Ammon's horn (tissue), 1 donor: Measurements from ENCODE around the gene MFGE8.
"Not testable (repeated sequence)": the region's sequence is repeated elsewhere in the genome, so short reads cannot be mapped to it uniquely, and the experiment has no call there.

Source experiments
- DNase-seq: peaks from one replicate; pipeline ENCODE4 v3.0.0-alpha.2; 2016; ENCODE audit warnings: low spot score

Gene MFGE8, protein sequence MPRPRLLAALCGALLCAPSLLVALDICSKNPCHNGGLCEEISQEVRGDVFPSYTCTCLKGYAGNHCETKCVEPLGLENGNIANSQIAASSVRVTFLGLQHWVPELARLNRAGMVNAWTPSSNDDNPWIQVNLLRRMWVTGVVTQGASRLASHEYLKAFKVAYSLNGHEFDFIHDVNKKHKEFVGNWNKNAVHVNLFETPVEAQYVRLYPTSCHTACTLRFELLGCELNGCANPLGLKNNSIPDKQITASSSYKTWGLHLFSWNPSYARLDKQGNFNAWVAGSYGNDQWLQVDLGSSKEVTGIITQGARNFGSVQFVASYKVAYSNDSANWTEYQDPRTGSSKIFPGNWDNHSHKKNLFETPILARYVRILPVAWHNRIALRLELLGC

GRCh38 chr15:88913017-88913849, at the start of gene MFGE8:
Gene MFGE8, minus strand, starts transcription at chr15:88913379. Its CDS starts 60 bp downstream, at chr15:88913319.
- peak; percentile 72 for DNase-seq

GRCh38 chr15:88959445-88959844, 46.3 kb upstream of the MFGE8 start:
- no peak for DNase-seq

DNA sequence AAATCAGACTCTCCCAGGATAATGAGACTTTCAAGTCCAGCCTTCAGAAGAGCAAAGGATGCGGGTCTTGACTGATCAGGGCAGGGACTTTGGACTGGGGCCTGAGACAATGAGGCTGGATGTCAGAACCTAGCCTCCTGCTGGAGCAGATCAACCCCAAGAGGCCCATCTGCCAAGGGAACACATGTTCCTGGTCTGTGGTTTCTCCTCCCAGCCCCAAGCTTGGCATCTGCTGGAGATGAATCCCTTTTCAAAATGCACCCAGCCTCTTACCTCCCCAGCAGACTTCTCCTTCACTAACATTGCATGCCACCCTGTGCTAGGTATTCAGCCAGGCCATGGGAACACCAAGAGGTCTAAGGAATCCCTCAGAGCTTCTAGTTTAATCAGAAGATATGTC, 43.7 kb upstream of the MFGE8 start:
- DNase-seq: no peak

DNA sequence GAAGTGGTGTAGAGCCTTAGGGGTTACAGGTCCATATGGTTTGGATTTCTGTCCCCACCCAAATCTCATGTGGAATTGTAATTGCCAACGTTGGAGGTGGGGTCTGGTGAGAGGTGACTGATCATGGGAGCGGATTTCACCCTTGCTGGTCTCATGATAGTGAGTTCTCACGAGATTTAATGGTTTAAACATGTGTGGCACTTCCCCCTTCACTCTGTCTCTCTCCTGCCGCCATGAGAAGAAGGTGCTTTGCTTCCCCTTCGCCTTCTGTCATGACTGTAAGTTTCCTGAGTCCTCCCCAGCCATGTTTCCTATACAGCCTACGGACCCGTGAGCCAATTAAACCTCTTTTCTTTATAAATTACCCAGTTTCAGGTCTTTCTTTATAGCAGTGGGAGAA, 43.1 kb upstream of the MFGE8 start:
- DNase-seq: no peak

- DNase-seq: peak; percentile 80
These were observed 41.5 kb upstream of the MFGE8 start for GRCh38 chr15:88954431-88955277.

GRCh38 chr15:88950600-88951160, 37.5 kb upstream of the MFGE8 start:
- peak; percentile 24 for DNase-seq

DNA sequence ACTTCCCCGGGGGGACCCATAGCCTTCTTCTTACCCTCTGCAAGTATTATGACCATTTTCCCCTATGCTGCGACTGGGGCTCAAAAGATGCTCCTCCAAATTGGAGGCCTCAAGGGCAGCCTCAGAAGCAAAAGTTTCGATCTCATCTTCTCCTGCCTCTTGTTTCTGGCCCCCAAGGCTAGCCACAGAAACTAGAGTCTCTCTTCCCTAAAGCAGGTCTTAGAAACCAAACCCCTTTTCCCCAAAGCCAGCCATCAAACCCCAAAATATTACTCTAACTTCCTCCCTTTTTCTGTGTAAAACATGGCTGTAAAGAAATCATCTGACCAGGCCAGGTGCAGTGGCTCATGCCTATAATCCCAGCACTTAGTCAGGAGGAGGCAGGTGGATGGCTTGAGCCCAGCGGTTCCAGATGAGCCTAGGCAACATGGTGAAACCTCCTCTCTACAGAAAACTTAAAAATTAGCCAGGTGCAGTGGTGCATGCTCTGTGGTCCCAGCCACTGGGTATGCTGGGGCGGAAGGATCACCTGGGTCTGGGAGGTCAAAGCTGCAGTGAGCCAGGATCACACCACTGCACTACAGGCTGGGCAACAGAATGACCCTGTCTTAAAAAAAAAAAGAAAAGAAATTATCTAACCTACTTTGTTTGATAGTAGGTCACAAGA, 36.7 kb upstream of the MFGE8 start:
- no peak for DNase-seq

DNA sequence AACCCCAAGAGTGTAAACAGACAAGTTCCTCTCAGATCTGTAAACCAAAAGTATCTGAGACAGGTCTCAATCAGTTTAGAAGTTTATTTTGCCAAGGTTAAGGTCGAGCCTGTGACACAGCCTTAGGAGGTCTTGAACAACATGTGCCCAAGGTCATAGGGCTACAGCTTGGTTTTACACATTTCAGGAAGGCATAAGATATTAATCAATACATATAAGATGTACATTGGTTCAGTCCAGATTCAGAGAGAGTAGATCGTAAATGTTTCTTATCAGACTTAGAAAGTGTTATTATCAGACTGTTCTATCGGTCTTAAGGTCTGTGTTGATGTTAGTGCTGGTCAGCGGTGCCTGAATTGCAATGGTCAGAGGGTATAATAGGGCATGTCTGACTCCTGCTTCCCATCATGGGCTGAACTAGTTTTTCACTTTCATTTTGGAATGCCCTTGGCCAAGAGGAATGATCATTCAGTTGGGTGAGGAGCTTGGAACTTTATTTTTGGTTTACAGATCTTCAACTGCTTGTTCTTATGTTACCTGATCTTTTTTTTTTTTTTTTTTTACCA, 27.0 kb upstream of the MFGE8 start:
- DNase-seq: no peak

DNA sequence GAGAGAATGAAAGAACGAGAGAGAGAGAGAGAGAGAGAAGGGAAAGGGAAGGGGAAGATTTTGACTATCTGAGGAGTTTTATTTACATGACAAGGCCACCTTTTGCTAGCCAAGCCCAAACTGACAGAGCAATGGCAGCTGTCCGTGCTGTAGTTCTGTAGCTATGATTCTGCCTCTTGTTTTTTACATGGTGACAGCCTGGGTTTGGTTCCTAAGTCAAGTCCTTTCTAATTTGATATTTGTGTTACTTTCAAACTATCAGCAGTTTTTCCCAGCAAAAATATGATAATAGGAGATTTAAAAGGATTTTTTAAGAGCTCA, 26.3 kb upstream of the MFGE8 start:
- no peak for DNase-seq

DNA sequence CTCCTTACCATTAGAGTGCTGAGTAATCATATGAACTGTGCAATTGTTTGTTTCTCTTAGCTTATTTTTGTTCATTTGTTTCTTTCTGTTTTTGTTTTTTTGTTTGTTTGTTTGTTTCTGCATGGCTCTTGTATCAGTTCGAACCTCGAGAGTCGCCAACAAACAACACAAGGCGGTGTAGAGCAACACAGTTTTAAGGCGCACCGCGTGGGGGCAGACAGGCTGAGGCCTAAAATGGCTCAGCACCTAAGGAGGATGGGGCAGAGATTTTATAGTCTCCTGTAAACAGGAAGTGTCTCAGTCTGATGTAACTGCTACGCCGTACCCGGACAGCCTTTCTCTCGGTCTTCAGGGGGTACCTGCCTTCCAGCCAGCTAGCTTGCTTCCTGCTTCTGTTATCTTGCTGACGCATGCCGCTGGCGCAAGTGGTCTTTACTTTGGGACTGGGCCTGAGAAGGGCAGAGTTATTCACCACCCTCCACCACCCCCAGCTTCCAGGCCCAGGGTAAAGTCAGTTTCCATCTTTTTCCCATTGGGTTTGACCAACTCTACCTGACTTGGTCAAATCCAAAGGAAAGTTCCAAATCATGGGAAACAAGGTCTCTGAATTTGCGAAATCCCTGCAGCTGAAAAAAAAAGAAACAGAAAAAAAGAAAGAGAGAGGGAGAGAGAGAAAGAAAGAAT, 25.8 kb upstream of the MFGE8 start:
- no peak for DNase-seq

DNA sequence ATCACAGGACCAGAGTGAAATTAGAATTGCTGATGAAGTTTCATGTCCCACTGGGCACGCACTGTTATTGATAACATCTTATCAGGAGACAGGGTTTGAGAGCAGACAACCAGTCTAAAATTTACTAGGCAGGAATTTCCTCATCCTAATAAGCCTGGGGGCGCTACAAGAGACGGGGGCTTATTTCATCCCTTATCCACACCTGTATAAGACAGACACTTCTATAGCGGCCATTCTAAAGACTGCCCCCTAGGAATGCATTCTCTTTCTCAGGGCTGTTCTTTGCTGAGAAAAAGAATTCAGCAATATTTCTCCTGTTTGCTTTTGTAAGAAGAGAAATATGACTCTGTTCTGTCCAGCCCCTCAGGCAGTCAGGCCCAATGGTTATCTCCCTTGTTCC, 21.3 kb upstream of the MFGE8 start:
- not testable (repeated sequence) for DNase-seq

GRCh38 chr15:88932875-88933330, 19.7 kb upstream of the MFGE8 start:
- DNase-seq: no peak

DNA sequence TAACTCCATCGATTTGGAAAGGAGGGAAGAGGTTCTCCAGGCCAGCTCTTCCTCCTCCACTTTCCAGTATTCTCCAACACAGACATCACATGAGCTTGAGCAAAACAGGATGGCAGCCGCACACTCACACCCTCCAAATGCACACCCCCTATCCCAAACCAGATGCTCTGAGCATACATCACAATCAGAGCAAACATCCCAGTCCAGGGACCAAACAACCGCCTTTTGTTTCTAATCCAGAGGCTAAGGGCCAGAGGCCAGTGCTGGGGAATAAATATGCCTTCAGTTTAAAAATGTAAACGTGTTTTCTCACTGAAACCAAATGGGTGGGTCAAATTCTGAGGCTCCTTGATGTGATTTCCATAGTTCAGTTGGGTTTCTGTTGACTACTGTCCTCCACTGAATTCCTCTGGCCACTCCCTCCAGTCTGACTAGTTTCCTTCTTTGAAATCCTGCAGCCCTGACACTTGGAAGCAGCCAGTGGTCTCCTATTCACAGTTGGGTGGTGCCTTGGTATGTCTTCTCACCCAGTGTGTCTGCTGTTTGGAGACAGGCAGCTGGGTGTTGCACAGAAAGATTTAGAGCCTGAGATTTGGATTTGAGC, 19.2 kb upstream of the MFGE8 start:
- DNase-seq: peak; percentile 84

GRCh38 chr15:88930579-88930978, 17.4 kb upstream of the MFGE8 start:
- no peak for DNase-seq

- DNase-seq: not testable (repeated sequence)
These were observed 16.3 kb upstream of the MFGE8 start for GRCh38 chr15:88929358-88930098.

DNA sequence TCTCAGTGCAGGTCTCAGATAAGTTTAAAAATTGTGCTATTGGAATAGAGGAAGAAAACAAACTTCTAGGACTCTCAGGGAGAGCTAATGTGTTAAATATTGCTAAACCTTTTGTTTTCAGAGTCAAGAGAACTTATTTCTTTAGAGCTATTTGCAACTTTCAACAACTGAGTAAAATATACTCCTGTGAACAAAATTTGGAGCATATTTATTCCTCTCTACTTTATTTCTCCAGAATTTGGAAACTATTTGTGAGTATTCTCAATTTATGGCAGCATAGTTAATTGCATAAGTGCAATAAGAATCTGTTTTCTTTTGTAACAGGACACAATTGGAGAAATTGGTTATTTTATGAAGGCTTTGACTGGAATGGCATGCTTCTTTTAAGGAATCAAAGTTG, 15.0 kb upstream of the MFGE8 start:
- DNase-seq: not testable (repeated sequence)

DNA sequence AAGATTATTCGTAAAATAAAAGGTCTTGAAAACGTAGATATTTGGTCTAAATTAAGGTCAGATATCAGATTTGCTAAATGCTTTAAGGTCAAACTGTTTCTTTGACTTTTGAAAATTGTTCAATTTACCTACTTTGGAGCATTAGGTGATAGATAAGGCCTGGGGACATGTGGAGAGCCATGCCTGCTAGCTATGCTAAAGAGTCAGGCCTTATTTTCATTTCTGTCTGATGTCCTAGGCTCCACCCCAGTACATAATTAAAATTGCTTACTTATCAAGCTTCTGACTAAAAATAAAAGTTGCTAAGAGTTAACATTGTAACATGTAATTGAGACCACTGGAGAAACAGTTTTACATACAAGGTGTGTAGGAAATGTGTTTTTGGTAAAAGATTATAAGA, 12.5 kb upstream of the MFGE8 start:
- not testable (repeated sequence) for DNase-seq

DNA sequence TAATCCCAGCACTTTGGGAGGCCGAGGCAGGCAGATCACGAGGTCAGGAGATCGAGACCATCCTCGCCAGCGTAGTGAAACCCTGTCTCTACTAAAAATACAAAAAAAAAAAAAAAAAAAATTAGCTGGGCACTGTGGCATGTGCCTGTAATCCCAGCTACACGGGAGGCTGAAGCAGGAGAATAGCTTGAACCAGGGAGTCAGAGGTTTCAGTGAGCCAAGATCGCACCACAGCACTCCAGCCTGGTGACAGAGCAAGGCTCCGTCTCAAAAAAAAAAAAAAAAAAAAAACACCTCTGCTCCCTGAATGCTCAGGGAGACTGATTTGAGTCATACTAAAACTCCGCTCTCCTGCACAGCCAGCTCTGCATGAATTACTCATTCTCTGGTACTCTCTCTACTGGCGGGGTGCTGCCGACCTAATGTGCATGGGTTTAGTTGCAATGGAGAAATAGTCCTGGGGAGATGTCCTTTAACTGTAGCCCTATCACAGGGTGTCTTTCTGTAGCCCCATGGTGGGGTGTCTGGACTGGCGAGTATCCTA, 7.8 kb upstream of the MFGE8 start:
- not testable (repeated sequence) for DNase-seq
